Nephron (organoid): ENCODE data around the gene SEMA3C.

Experiments
- H3K27ac Mint-ChIP-seq, 3 experiments: 2 replicates each; pipeline ENCODE4 v1.8.0; 2020; ENCODE audit warnings: mixed read lengths in 3 of 3, mild to moderate bottlenecking in 2 of 3, moderate library complexity in 1 of 3
- H3K27me3 Mint-ChIP-seq: 2 replicates; pipeline ENCODE4 v1.8.0; 2021; ENCODE audit warnings: low read depth, mild to moderate bottlenecking, moderate library complexity, mixed read lengths
- H3K36me3 Mint-ChIP-seq: 2 replicates; pipeline ENCODE4 v1.8.0; 2020; ENCODE audit warnings: low read depth, mixed read lengths
- H3K4me1 Mint-ChIP-seq: 2 replicates; pipeline ENCODE4 v1.8.0; 2020; ENCODE audit warnings: mixed read lengths
- H3K4me3 Mint-ChIP-seq, 3 experiments: 2 replicates each; pipeline ENCODE4 v1.8.0; 2020; ENCODE audit warnings: mild to moderate bottlenecking in 3 of 3, mixed read lengths in 3 of 3, moderate library complexity in 2 of 3
- H3K9me3 Mint-ChIP-seq: 2 replicates; pipeline ENCODE4 v1.8.0; 2020; ENCODE audit warnings: mixed read lengths
- CTCF ChIP-seq, 3 experiments: fragments of 200-600 bp; sonication (generic); IDR thresholded peaks; one replicate each; pipeline ENCODE4 v1.5.0; 2021; ENCODE audit warnings: antibody characterized with exemption in 3 of 3; ENCODE audit not compliant: unreplicated experiment in 3 of 3

Gene SEMA3C

GRCh38 chr7:80910228-80910627 lies 8.6 kb downstream of the SEMA3C start:
- no peak for TF ChIP-seq CTCF (IDR thresholded peaks at IDR 0.05; ENCODE audit: unreplicated experiment in 3 of 3)
- H3K4me3 Mint-ChIP-seq = no peak overlapping the region
- peaks cover 14% of the 10 kb centered on the region for H3K4me1 Mint-ChIP-seq
- H3K9me3 Mint-ChIP-seq = no peaks in the 10 kb centered on the region
- H3K27me3 Mint-ChIP-seq = no peaks in the 10 kb centered on the region
- H3K27ac Mint-ChIP-seq = no peak overlapping the region
- H3K36me3 Mint-ChIP-seq = peaks cover 14% of the 10 kb centered on the region

GRCh38 chr7:80908360-80908797 lies 10.5 kb downstream of the SEMA3C start:
- H3K36me3 Mint-ChIP-seq = peaks cover 7% of the 10 kb centered on the region
- TF ChIP-seq CTCF (IDR thresholded peaks at IDR 0.05; ENCODE audit: unreplicated experiment in 3 of 3) = no peak
- no peaks in the 10 kb centered on the region for H3K27me3 Mint-ChIP-seq
- H3K4me3 Mint-ChIP-seq = no peak overlapping the region
- H3K4me1 Mint-ChIP-seq = peaks cover 14% of the 10 kb centered on the region
- H3K9me3 Mint-ChIP-seq = no peaks in the 10 kb centered on the region
- H3K27ac Mint-ChIP-seq = no peak overlapping the region

GRCh38 chr7:80907612-80908011 lies 11.2 kb downstream of the SEMA3C start:
- no peak for TF ChIP-seq CTCF (IDR thresholded peaks at IDR 0.05; ENCODE audit: unreplicated experiment in 3 of 3)
- Mint-ChIP-seq H3K4me3 (no peak overlapping the region), H3K36me3 (peaks cover 7% of the 10 kb centered on the region), H3K4me1 (peaks cover 14% of the 10 kb centered on the region), H3K27me3 (no peaks in the 10 kb centered on the region), H3K27ac (no peak overlapping the region), H3K9me3 (no peaks in the 10 kb centered on the region)

GRCh38 chr7:80907141-80907601 lies 11.7 kb downstream of the SEMA3C start:
- no peak for TF ChIP-seq CTCF (IDR thresholded peaks at IDR 0.05; ENCODE audit: unreplicated experiment in 3 of 3)
- Mint-ChIP-seq H3K4me1 (peaks cover 14% of the 10 kb centered on the region), H3K27me3 (no peaks in the 10 kb centered on the region), H3K9me3 (no peaks in the 10 kb centered on the region), H3K4me3 (no peak overlapping the region), H3K27ac (no peak overlapping the region), H3K36me3 (peaks cover 7% of the 10 kb centered on the region)

- TF ChIP-seq CTCF (IDR thresholded peaks at IDR 0.05; ENCODE audit: unreplicated experiment in 3 of 3) = no peak
- H3K27me3 Mint-ChIP-seq = no peaks in the 10 kb centered on the region
- no peak overlapping the region for H3K27ac Mint-ChIP-seq
- no peak overlapping the region for H3K4me3 Mint-ChIP-seq
- peaks cover 14% of the 10 kb centered on the region for H3K4me1 Mint-ChIP-seq
- peaks cover 5% of the 10 kb centered on the region for H3K36me3 Mint-ChIP-seq
- no peaks in the 10 kb centered on the region for H3K9me3 Mint-ChIP-seq
Measured at GRCh38 chr7:80905334-80905733, 13.5 kb downstream of the SEMA3C start.

- no peak for TF ChIP-seq CTCF (IDR thresholded peaks at IDR 0.05; ENCODE audit: unreplicated experiment in 3 of 3)
- no peaks in the 10 kb centered on the region for H3K27me3 Mint-ChIP-seq
- peaks cover 8% of the 10 kb centered on the region for H3K4me1 Mint-ChIP-seq
- H3K4me3 Mint-ChIP-seq = no peak overlapping the region
- peaks cover 5% of the 10 kb centered on the region for H3K36me3 Mint-ChIP-seq
- H3K27ac Mint-ChIP-seq = no peak overlapping the region
- no peaks in the 10 kb centered on the region for H3K9me3 Mint-ChIP-seq
Measured at GRCh38 chr7:80902716-80903308, 16.0 kb downstream of the SEMA3C start.
